ENCODE results near the gene TNFSF18.

- no peak for TF ChIP-seq CTCF (conservative IDR thresholded peaks at IDR 0.05; ENCODE audit: low read depth, low read length)
- no peak for TF ChIP-seq POLR2A (IDR thresholded peaks at IDR 0.05; ENCODE audit: low read depth, low read length)
- TF ChIP-seq MAZ (IDR thresholded peaks at IDR 0.05; ENCODE audit: borderline replicate concordance, low read depth, low read length), result no peak
- no peak for TF ChIP-seq USF2 (IDR thresholded peaks at IDR 0.05; ENCODE audit: low read depth, low read length)
- TF ChIP-seq RCOR1 (IDR thresholded peaks at IDR 0.05; ENCODE audit: insufficient replicate concordance, low read length), result no peak
- no peak for TF ChIP-seq ELK1 (IDR thresholded peaks at IDR 0.05; ENCODE audit: borderline replicate concordance, low read depth, low read length)
- no peak for TF ChIP-seq SMC3 (IDR thresholded peaks at IDR 0.05; ENCODE audit: low read depth, low read length)
Observed at GRCh38 chr1:173093691-173094445, 43.1 kb upstream of the TNFSF18 start.
